Activated naive CD4-positive, alpha-beta T cell treated with anti-CD3 and anti-CD28 coated beads, Interleukin-2, amount 10 ng/mL, durations not matched to agents 7 days and 5 days (primary cell): Measurements from ENCODE around the gene EIF4H.
"Not testable (repeated sequence)": the region's sequence is repeated elsewhere in the genome, so short reads cannot be mapped to it uniquely, and the experiment has no call there.

ENCODE experiments used
- CTCF ChIA-PET: fragments of 350-600 bp; sonication (Branson Sonifier 250); formaldehyde crosslinking; loops from one replicate; lab custom pipeline; 2021; ENCODE audit warnings: antibody characterized with exemption; lab: Charles Lee
- DNase-seq: peaks from one replicate; pipeline ENCODE4 v3.0.0-alpha.2; 2020
- H3K27ac Mint-ChIP-seq: one replicate; pipeline ENCODE4 v1.8.0; 2021; ENCODE audit warnings: mild to moderate bottlenecking, moderate library complexity, mixed read lengths
- H3K27me3 Mint-ChIP-seq: one replicate; pipeline ENCODE4 v1.8.0; 2021; ENCODE audit warnings: mild to moderate bottlenecking, mixed read lengths
- H3K36me3 Mint-ChIP-seq: one replicate; pipeline ENCODE4 v1.8.0; 2021; ENCODE audit warnings: mixed read lengths
- H3K4me1 Mint-ChIP-seq: one replicate; pipeline ENCODE4 v1.8.0; 2021; ENCODE audit warnings: mixed read lengths
- H3K4me3 Mint-ChIP-seq: one replicate; pipeline ENCODE4 v1.8.0; 2021; ENCODE audit warnings: mild to moderate bottlenecking, moderate library complexity, mixed read lengths
- H3K9me3 Mint-ChIP-seq: one replicate; pipeline ENCODE4 v1.8.0; 2021; ENCODE audit warnings: mixed read lengths

Gene EIF4H

DNA sequence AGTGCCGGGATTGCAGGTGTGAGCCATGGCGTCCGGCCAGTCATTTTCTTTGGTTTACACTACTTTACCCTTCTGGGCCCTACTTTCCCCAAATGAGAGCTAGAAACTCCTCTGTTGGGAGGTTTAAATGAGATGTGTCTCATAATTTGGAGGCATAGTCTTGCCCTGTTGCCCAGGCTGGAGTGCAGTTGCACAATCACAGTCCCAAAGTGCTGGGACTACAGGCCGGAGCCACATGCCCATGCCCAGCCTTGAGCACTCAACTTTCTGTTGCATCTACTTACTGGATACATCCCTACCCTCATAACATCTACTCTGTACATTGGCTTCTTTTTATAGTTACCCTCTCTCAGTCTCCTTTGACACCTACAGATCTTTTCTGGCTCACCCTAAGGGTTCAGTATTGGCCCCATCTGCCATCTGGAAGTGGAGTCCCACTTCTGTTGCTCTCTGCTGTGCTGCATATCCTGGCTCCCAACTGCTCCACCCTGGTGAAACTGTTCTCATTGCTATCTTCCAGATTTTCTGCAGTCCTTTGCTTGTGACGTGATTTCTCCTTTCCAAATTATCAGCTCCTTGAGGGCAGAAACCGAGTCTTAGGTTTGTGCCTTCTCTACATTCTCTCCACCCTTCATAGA is 8.4 kb downstream of the EIF4H start:
- Mint-ChIP-seq H3K27ac (peak overlapping the region; percentile 1), H3K27me3 (no peaks in the 10 kb centered on the region), H3K4me1 (peaks cover 68% of the 10 kb centered on the region), H3K4me3 (no peak overlapping the region), H3K36me3 (peaks cover 35% of the 10 kb centered on the region), H3K9me3 (no peaks in the 10 kb centered on the region)
- CTCF ChIA-PET, result interaction anchor here (1.2 to 1.7 kb wide), 3 partner anchors 24 to 115 kb away, joined by 4 read pairs; no protein-coding TSS in a partner anchor
- no peak for DNase-seq

DNA sequence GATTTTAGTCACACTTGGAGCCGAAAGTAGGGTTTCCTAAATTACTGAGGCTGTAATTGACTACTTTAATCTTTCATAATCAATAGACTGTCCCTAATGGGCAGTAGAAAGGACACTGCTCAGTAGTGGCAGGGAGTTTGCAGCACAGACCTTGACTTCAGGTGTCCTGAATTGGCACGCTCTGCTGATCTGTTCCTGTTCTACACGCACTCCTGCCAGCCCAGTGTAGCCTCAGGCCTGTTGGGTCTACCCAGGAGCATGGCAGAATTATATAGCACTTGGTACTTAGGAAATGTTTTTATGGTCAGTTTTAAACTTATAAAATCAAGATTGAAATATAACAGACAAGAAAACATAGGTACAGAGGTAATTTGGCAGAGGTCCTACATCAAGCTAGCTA is 9.0 kb downstream of the EIF4H start:
- Mint-ChIP-seq H3K4me3 (no peak overlapping the region), H3K27ac (no peak overlapping the region), H3K4me1 (peaks cover 64% of the 10 kb centered on the region), H3K27me3 (no peaks in the 10 kb centered on the region), H3K36me3 (peaks cover 36% of the 10 kb centered on the region), H3K9me3 (no peaks in the 10 kb centered on the region)
- CTCF ChIA-PET, result interaction anchor here (1.0 to 2.1 kb wide), 5 partner anchors 8 to 218 kb away, joined by 3 to 12 read pairs (median 5); partner anchors contain the start of gene EIF4H
- no peak for DNase-seq

DNA sequence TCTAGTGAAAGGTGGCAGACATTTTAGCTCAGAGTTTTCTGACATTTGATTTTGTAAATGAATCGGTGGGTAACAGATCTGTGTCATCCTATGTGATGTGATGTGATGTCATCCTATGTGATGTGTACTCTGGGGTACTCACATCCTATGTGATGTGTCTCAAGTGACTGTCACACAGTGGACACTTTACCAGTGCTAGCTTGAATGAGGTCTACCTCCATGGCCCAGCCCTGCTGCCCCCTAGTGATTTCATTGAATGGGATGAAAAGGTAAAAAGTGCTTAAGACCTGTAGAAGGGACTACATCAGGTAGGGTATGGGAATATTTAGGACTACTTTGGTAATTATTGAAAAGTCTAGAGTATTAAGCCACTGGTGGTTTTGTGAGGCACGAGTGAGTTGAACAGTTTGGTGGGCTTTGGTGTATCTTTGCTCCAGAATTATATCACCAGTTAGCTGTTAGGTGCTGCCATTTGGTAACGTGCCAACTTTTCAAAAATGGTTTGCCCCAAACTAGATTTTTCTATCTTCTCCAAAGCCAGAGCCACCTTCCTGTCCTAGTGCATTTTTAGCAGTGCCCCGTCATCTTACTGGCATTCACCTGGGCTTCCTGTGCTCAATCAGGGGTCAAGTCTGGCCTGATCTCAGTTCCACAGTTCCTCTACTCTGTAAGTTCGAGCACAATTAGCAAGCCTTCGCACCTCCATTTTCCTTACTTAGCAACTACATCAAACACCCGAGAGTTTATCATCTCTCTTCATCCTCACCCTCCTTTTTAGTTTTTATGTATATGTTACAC is 9.7 kb downstream of the EIF4H start:
- peak; percentile 31 for DNase-seq
- no peak overlapping the region for H3K4me3 Mint-ChIP-seq
- CTCF ChIA-PET, result interaction anchor here (1.0 to 2.1 kb wide), 6 partner anchors 9 to 217 kb away, joined by 3 to 12 read pairs (median 4); partner anchors contain the start of gene EIF4H
- H3K27ac Mint-ChIP-seq, result peak overlapping the region; percentile 33
- H3K9me3 Mint-ChIP-seq, result no peaks in the 10 kb centered on the region
- peaks cover 60% of the 10 kb centered on the region for H3K4me1 Mint-ChIP-seq
- H3K36me3 Mint-ChIP-seq, result peaks cover 40% of the 10 kb centered on the region
- no peaks in the 10 kb centered on the region for H3K27me3 Mint-ChIP-seq

DNA sequence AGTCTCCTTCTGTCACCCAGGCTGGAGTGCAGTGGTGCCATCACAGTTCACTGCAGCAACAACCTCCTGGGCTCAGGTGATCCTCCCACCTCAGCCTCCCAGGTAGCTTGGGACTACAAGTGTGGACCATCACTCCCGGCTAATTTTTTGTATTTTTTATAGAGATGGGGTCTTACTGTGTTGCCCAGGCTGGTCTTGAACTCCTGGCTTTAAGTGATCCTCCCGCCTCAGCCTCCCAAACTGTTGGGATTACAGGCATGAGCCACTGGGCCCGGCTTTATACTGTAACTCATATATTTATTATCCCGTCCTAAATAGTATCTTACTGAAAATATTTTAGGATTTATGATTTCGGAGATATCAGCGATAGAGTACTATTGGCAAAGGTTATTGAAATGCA is 10.9 kb downstream of the EIF4H start:
- Mint-ChIP-seq H3K36me3 (peaks cover 47% of the 10 kb centered on the region), H3K4me3 (no peak overlapping the region), H3K9me3 (no peaks in the 10 kb centered on the region), H3K27ac (no peak overlapping the region), H3K27me3 (no peaks in the 10 kb centered on the region), H3K4me1 (peaks cover 56% of the 10 kb centered on the region)
- DNase-seq, result no peak
- CTCF ChIA-PET, result interaction anchor here (2.1 kb wide), 1 partner anchor 10 kb away, joined by 12 read pairs; the partner anchor contains the start of gene EIF4H

DNA sequence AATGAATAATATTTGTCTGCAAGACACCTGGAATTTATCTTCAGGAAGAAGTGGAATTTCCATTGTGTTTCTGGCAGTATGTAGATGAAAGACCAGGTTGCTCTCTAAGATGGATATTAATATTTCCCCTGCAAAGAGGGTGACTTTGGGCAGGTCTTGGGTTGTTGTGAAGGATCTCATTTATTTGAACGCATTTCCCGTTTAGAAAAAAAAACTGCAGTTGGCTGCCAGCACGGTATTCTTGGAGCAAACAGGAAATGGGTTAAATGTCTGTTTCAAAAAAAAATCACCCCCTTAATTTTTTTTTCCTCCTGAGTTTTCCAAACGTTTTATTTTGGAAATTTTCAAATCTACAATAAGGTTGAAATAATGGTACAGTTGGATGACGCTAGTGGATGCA is 11.5 kb downstream of the EIF4H start:
- H3K9me3 Mint-ChIP-seq, result no peaks in the 10 kb centered on the region
- no peaks in the 10 kb centered on the region for H3K27me3 Mint-ChIP-seq
- H3K4me3 Mint-ChIP-seq, result no peak overlapping the region
- peak overlapping the region; percentile 65 for H3K27ac Mint-ChIP-seq
- H3K4me1 Mint-ChIP-seq, result peaks cover 50% of the 10 kb centered on the region
- CTCF ChIA-PET, result no interaction called here
- no peak for DNase-seq
- peaks cover 53% of the 10 kb centered on the region for H3K36me3 Mint-ChIP-seq

DNA sequence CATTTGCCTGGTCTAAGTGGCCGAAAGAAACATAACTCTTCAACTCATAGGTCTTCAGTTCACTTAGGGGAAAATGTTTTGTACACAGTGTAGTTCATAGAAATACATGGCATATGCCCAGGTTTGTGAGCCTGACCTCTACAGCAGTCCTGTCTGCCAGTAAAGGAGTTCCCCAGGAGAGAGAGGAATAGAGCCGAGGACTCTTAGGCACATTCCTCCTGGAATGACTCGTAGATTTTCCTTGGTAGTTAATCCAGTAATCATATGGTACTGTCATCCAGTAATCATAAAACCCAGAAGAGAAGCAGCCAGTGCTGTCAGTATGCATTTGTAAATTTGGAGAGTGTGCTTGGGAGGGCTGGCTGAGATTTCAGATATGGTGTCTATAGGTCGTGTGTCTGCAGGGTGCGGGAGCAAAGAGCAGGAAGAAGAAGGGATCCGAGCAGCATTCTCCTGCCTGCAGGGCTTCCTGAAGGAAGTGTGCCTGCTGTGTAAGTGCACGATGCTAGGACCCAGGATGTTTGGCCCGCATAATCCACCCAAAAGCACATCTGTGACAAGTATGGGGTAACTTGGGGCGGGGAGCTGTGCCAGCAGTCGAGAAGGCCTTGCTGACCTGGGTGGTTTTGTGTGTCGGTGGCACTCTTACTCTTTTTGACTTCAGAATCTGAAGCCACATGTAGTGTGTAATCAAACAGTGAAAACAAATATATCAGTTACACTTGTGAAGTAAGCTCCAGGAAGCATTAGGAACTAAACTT is 13.9 kb downstream of the EIF4H start:
- CTCF ChIA-PET, result interaction anchor here (1.3 to 3.9 kb wide), 2 partner anchors 10 to 18 kb away, joined by 4 to 14 read pairs; no protein-coding TSS in a partner anchor
- H3K36me3 Mint-ChIP-seq, result peaks cover 57% of the 10 kb centered on the region

DNA sequence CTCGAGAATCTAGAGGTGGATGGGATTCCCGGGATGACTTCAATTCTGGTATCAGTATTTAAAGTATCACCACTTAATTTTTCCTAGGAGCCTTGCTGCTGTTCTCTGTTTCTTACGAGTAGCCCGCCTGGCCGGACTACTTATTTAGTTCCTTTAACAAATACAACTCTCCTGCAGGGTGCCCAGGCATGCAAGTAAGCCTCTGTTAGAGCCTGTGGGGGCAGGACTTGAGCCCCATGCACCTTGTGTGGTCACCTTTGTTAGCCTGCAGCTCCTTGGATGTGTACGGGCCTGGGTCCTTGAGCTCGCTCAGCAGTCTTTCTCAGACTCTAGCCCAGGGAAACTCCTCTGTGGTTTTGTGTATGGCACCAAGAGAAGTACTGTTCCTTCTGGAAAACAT is 16.1 kb downstream of the EIF4H start:
- DNase-seq, result no peak
- no peaks in the 10 kb centered on the region for H3K9me3 Mint-ChIP-seq
- CTCF ChIA-PET, result interaction anchor here (0.7 to 3.9 kb wide), 2 partner anchors 16 to 211 kb away, joined by 3 to 14 read pairs; no protein-coding TSS in a partner anchor
- H3K36me3 Mint-ChIP-seq, result peaks cover 70% of the 10 kb centered on the region
- no peaks in the 10 kb centered on the region for H3K27me3 Mint-ChIP-seq
- peaks cover 27% of the 10 kb centered on the region for H3K4me1 Mint-ChIP-seq
- no peak overlapping the region for H3K27ac Mint-ChIP-seq
- no peak overlapping the region for H3K4me3 Mint-ChIP-seq

More for the DNA sequence above, 13.9 kb downstream of the EIF4H start:
- Mint-ChIP-seq H3K9me3 (no peaks in the 10 kb centered on the region), H3K27ac (no peak overlapping the region), H3K27me3 (no peaks in the 10 kb centered on the region), H3K4me3 (no peak overlapping the region), H3K4me1 (peaks cover 42% of the 10 kb centered on the region)
- DNase-seq, result no peak

DNA sequence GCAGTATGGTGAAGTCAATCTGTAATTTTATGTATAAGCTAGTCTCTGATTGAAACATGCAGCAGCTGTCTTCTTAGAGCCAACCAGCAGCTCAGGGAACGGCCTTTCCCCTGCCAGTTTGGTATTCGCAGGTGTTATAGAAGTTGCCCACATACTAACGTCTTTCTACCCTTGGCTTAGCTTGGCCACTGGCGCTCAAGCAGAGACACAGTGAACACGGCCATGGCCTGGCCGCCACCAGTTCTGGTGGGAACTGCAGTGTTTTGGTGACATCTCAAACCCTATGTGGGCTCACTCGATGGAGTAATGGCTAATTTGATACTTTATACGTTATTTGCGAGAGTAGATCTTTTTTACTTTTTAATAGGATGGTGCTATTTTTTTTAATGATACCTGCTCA is 17.1 kb downstream of the EIF4H start:
- Mint-ChIP-seq H3K4me3 (no peak overlapping the region), H3K27me3 (no peaks in the 10 kb centered on the region), H3K9me3 (no peaks in the 10 kb centered on the region), H3K27ac (no peak overlapping the region), H3K36me3 (peaks cover 70% of the 10 kb centered on the region), H3K4me1 (peaks cover 23% of the 10 kb centered on the region)
- CTCF ChIA-PET, result interaction anchor here (3.9 kb wide), 1 partner anchor 15 kb away, joined by 14 read pairs; no protein-coding TSS in a partner anchor
- no peak for DNase-seq

DNA sequence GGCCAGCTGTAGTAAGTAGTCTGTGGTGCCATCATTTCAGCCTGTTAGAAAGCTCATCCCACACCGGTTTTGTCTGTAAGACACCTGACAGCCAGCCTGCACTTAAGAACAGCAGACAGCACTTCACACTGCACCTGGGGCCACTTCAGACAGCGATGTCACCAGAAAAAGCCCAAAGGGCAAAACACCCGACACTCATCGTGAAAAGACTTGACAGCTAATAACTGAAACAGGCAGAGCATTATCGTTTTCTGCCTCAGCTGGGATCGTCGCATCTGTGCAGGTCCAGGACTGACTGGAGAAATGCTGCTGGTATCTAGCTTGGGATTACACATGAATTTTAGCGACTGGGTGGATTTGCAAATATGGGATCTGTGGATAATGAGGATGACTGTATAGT is 18.9 kb downstream of the EIF4H start:
- H3K4me1 Mint-ChIP-seq, result peaks cover 12% of the 10 kb centered on the region
- no peaks in the 10 kb centered on the region for H3K9me3 Mint-ChIP-seq
- DNase-seq, result no peak
- no peaks in the 10 kb centered on the region for H3K27me3 Mint-ChIP-seq
- peaks cover 65% of the 10 kb centered on the region for H3K36me3 Mint-ChIP-seq
- H3K4me3 Mint-ChIP-seq, result no peak overlapping the region
- CTCF ChIA-PET, result interaction anchor here (1.1 to 2.6 kb wide), 3 partner anchors 13 to 208 kb away, joined by 3 to 20 read pairs (median 3); no protein-coding TSS in a partner anchor
- no peak overlapping the region for H3K27ac Mint-ChIP-seq

DNA sequence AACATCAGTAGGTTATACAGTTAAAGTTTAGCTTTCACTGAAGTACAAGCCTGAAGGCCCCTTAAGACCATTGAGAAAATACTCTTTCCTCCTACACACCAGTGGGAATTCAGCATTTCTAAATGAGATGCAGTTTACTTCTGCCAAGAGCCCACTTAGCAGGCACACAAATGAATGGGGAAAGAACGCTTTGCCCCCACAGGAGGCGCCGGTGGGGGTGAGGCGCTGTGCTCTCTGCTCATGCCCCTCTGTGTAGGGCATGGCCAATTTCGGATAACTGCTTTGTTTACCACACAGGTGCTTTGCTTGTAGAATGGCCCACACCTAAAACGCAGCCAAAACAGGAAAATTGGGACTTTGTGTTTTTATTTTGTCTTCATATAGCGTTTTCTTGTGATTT is 19.8 kb downstream of the EIF4H start:
- H3K9me3 Mint-ChIP-seq, result no peaks in the 10 kb centered on the region
- H3K4me3 Mint-ChIP-seq, result no peak overlapping the region
- no peaks in the 10 kb centered on the region for H3K27me3 Mint-ChIP-seq
- H3K36me3 Mint-ChIP-seq, result peaks cover 57% of the 10 kb centered on the region
- no peak overlapping the region for H3K27ac Mint-ChIP-seq
- peaks cover 12% of the 10 kb centered on the region for H3K4me1 Mint-ChIP-seq
- no peak for DNase-seq
- CTCF ChIA-PET, result interaction anchor here (1.1 to 2.6 kb wide), 2 partner anchors 12 to 126 kb away, joined by 3 to 20 read pairs; no protein-coding TSS in a partner anchor

DNA sequence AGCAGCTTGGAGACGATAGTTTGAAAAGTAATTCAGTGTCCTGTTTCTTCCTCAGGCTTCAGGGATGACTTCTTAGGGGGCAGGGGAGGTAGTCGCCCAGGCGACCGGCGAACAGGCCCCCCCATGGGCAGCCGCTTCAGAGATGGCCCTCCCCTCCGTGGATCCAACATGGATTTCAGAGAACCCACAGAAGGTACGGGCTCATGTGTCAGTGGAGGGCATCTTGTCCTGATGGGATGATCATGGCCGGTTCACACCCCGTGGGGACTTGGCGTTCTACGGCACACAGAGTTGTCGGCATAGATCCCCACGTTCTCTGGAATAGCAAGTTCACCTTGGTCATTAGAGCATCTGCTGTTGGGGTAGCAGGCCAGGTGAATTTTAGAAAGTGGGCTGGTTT is 20.5 kb downstream of the EIF4H start:
- DNase-seq, result no peak
- Mint-ChIP-seq H3K9me3 (no peaks in the 10 kb centered on the region), H3K27ac (peak overlapping the region; percentile 56), H3K4me3 (no peak overlapping the region), H3K27me3 (no peaks in the 10 kb centered on the region), H3K4me1 (peaks cover 12% of the 10 kb centered on the region), H3K36me3 (peaks cover 49% of the 10 kb centered on the region)
- CTCF ChIA-PET, result interaction anchor here (2.6 kb wide), 1 partner anchor 11 kb away, joined by 20 read pairs; no protein-coding TSS in a partner anchor

DNA sequence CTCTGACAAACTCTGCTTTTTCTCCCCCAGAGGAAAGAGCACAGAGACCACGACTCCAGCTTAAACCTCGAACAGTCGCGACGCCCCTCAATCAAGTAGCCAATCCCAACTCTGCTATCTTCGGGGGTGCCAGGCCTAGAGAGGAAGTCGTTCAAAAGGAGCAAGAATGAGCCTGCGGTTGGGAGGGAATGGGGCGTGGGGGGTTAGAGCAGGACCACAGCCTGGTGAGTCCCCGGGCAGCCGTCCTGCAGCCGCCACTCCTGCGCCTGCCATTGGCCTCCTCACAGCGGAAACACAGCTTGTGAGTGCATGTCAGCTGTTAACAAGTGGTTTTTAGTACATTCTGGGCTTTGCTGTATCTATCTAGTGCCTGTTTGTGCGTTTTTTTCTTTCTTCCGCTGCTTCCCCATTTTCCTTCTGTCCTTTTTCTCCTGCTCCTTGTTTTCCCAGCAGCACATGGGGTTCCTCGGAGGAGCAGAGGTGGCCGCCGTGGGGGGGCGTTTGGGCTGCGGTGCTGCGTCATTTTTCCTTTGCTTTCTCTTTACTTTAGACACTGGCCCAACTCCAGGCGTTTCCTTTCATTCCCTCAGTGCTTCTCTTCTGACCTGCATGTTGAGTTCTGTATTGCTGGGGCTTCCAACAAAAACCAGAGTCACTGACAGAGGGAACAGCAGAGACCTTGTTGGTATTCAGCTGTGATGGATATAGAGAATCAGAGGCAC is 21.1 kb downstream of the EIF4H start:
- DNase-seq, H3K4me3 Mint-ChIP-seq, H3K27me3 Mint-ChIP-seq, H3K9me3 Mint-ChIP-seq: not testable (repeated sequence)
- H3K4me1 Mint-ChIP-seq, result peaks cover 12% of the 10 kb centered on the region
- peak overlapping the region; percentile 73 for H3K27ac Mint-ChIP-seq
- CTCF ChIA-PET, result interaction anchor here (2.6 kb wide), 1 partner anchor 11 kb away, joined by 20 read pairs; no protein-coding TSS in a partner anchor
- H3K36me3 Mint-ChIP-seq, result peaks cover 44% of the 10 kb centered on the region

DNA sequence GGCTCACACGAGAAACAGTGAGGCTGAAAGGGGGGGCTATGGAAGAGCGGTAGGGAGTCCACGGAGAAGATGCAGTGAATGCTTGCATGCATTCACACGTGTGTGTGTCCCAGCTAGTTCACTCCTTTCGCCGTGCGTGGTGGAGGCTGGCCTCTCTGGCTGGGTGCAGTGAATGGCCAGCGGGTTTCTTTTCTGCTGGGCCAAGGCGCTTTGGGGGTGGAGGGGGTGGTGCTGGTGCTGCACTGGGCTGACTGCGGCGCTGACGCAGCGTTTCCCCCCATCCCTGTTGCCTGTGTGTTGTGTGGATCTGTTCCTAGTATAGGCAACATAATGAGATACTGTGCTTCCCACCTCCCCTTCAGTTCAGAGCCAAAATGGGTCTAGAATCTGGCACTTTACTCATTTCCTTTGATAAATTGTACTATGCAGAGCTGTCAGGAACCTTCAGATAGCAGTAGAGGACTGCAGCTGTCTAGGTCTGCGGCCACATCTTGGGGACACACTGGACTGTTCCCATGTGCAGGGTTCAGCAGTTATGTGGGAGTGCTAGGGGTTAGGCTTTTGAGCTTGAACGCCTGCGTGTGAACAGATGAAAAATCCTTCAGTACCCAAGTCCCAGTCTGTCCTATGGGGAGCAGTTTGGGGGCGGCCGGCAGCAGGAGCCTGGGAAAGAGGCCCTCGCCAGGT is 22.0 kb downstream of the EIF4H start:
- Mint-ChIP-seq H3K36me3 (peaks cover 36% of the 10 kb centered on the region), H3K4me1 (peaks cover 12% of the 10 kb centered on the region)
- H3K4me3 Mint-ChIP-seq, H3K27me3 Mint-ChIP-seq, H3K27ac Mint-ChIP-seq, CTCF ChIA-PET, H3K9me3 Mint-ChIP-seq, DNase-seq: not testable (repeated sequence)
